Measurements from ENCODE around the gene EGR2. TPM values are rescaled to one million over a fixed set of nuclear protein-coding genes. Genes with fewer than 3 reads are reported as not detected.

Gene EGR2
- total RNA-seq, 1 experiment from 2014 or later, result 2.3 TPM

GRCh38 chr10:62794306-62794705 lies 21.9 kb downstream of the EGR2 start:
- ATAC-seq (no peak), DNase-seq (ENCODE audit: low read depth, low spot score) (no peak)
- no peak overlapping the region for H3K9ac ChIP-seq (ENCODE audit: low read length)
- ChIA-PET CTCF (no interaction called here), RAD21 (ENCODE audit: low non-redundant PET in 1 of 2, low total read pairs in 2 of 2, uncharacterized antibody in 2 of 2, unreplicated experiment in 2 of 2) (no interaction called here), POLR2A (no interaction called here)
- TF ChIP-seq RAD21 (IDR thresholded peaks at IDR 0.05; ENCODE audit: low read depth) (no peak), POLR2AphosphoS5 (IDR thresholded peaks at IDR 0.05; ENCODE audit: low read depth, low read length) (no peak), MAX (IDR thresholded peaks at IDR 0.05) (no peak), CEBPB (IDR thresholded peaks at IDR 0.05; ENCODE audit: low read depth) (no peak), CTCF (IDR thresholded peaks at IDR 0.05 in 2 of 3, conservative IDR thresholded peaks at IDR 0.05 in 1 of 3; ENCODE audit: borderline replicate concordance in 1 of 3, insufficient read depth in 1 of 3, low read depth in 2 of 3, low read length in 2 of 3) (no peak), ZFX (IDR thresholded peaks at IDR 0.05) (no peak), ELF1 (IDR thresholded peaks at IDR 0.05; ENCODE audit: borderline replicate concordance, low read depth) (no peak), REST (IDR thresholded peaks at IDR 0.05; ENCODE audit: low read depth) (no peak), SRF (IDR thresholded peaks at IDR 0.05; ENCODE audit: low read depth) (no peak), EZH2phosphoT487 (IDR thresholded peaks at IDR 0.05; ENCODE audit: borderline replicate concordance) (no peak), ZBTB33 (IDR thresholded peaks at IDR 0.05; ENCODE audit: extremely low read depth, insufficient replicate concordance, low read length) (no peak), SIN3A (IDR thresholded peaks at IDR 0.05; ENCODE audit: low read depth) (no peak), TCF7L2 (IDR thresholded peaks at IDR 0.05; ENCODE audit: borderline replicate concordance, extremely low read depth, insufficient read depth, insufficient read length) (no peak), YY1 (IDR thresholded peaks at IDR 0.05; ENCODE audit: extremely low read depth, insufficient replicate concordance, low read depth, low read length) (no peak), SP1 (IDR thresholded peaks at IDR 0.05; ENCODE audit: low read depth) (no peak), ZNF274 (IDR thresholded peaks at IDR 0.05; ENCODE audit: low read depth, low read length) (no peak), EGR1 (IDR thresholded peaks at IDR 0.05; ENCODE audit: low read depth) (no peak), POLR2A (IDR thresholded peaks at IDR 0.05; ENCODE audit: borderline replicate concordance, extremely low read depth, insufficient read depth, insufficient read length) (no peak)
- H3K9me2 ChIP-seq (ENCODE audit: insufficient read depth), result no peaks in the 10 kb centered on the region
- no peaks in the 10 kb centered on the region for H3K9me3 ChIP-seq (ENCODE audit: control insufficient read depth in 1 of 2, insufficient read depth in 1 of 2, low read depth in 1 of 2, low read length in 2 of 2)
- no peak overlapping the region for H3K27ac ChIP-seq (ENCODE audit: low read depth, low read length)
- no peaks in the 10 kb centered on the region for H3K79me2 ChIP-seq (ENCODE audit: insufficient read depth, low read length)
- intact Hi-C loops (cut with micrococcal nuclease), result no loop called here
- H3K27me3 ChIP-seq (ENCODE audit: insufficient read depth, low read length), result peaks cover 32% of the 10 kb centered on the region
- no peak overlapping the region for H3K4me2 ChIP-seq (ENCODE audit: low read length)
- H2AFZ ChIP-seq (ENCODE audit: low read depth, low read length, poor library complexity, severe bottlenecking), result no peak overlapping the region
- no peak overlapping the region for H3K4me3 ChIP-seq (replicated peaks in 1 of 2; ENCODE audit: low read depth in 1 of 2, low read length in 2 of 2)
- no TSS peak for BruUV-seq (replicated peaks)
- no peaks in the 10 kb centered on the region for H3K4me1 ChIP-seq (ENCODE audit: control insufficient read depth in 1 of 2, insufficient read depth in 2 of 2, low read length in 2 of 2)
- no peaks in the 10 kb centered on the region for H3K36me3 ChIP-seq (ENCODE audit: control insufficient read depth in 1 of 2, insufficient read depth in 2 of 2, low read length in 2 of 2)
- H4K20me1 ChIP-seq (ENCODE audit: insufficient read depth), result no peaks in the 10 kb centered on the region

Data from HCT116 (cell line).